Activated CD4-positive, alpha-beta T cell treated with anti-CD3 and anti-CD28 coated beads for 36 hours (primary cell): ENCODE results near the gene PRXL2C. TPM values are rescaled to one million over a fixed set of nuclear protein-coding genes. Genes with fewer than 3 reads are reported as not detected.

ENCODE experiments used
- ATAC-seq: fragments of 200-7000 bp; cut with Tn5 transposase; one replicate; pipeline ENCODE4 v1.10.0; 2021; ENCODE audit warnings: mild to moderate bottlenecking, moderate library complexity
- CTCF ChIA-PET: fragments of 350-600 bp; sonication (Branson Sonifier 250); formaldehyde crosslinking; loops from one replicate; lab custom pipeline; 2021; ENCODE audit warnings: antibody characterized with exemption; lab: Charles Lee
- POLR2A ChIA-PET: fragments of 350-600 bp; sonication (Branson Sonifier 250); formaldehyde crosslinking; loops from one replicate; lab custom pipeline; 2021; ENCODE audit warnings: antibody characterized with exemption, inconsistent platforms; lab: Charles Lee
- DNase-seq: peaks from one replicate; pipeline ENCODE4 v3.0.0-alpha.2; 2020
- H3K27ac Mint-ChIP-seq: one replicate; pipeline ENCODE4 v1.8.0; 2021; ENCODE audit warnings: mixed read lengths
- H3K27me3 Mint-ChIP-seq: one replicate; pipeline ENCODE4 v1.8.0; 2021; ENCODE audit warnings: mixed read lengths
- H3K36me3 Mint-ChIP-seq: one replicate; pipeline ENCODE4 v1.8.0; 2021; ENCODE audit warnings: low read depth, mixed read lengths
- H3K4me1 Mint-ChIP-seq: one replicate; pipeline ENCODE4 v1.8.0; 2021; ENCODE audit warnings: mixed read lengths
- H3K4me3 Mint-ChIP-seq: one replicate; pipeline ENCODE4 v1.8.0; 2021; ENCODE audit warnings: mild to moderate bottlenecking, moderate library complexity, mixed read lengths
- H3K9me3 Mint-ChIP-seq: one replicate; pipeline ENCODE4 v1.8.0; 2021; ENCODE audit warnings: low read depth, mixed read lengths
- intact Hi-C, 2 experiments: fragments of 100-400 bp; cut with DNase I in 1 of 2; cut with micrococcal nuclease in 1 of 2; formaldehyde crosslinking; loops; one replicate each; pipeline versions ENCODE4 v1.14.2 to v1.15.1; 2022 to 2024; cut with DNase I, micrococcal nuclease
- total RNA-seq, 2 experiments: library from RNA; stranded (reverse); gene quantifications; one replicate each; pipeline ENCODE4 v1.2.3, GENCODE V29; 2021

The PRXL2C gene
- total RNA-seq, 2 experiments from 2014 or later = 5.5 to 7.5 TPM

- ChIA-PET CTCF (interaction anchor here (1.1 kb wide), 1 partner anchor 15 kb away, joined by 3 read pairs; no protein-coding TSS in a partner anchor), POLR2A (no interaction called here)
- H3K27ac Mint-ChIP-seq = no peak overlapping the region
- peaks cover 47% of the 10 kb centered on the region for H3K27me3 Mint-ChIP-seq
- H3K4me1 Mint-ChIP-seq = no peaks in the 10 kb centered on the region
- no peaks in the 10 kb centered on the region for H3K9me3 Mint-ChIP-seq
- DNase-seq (no peak), ATAC-seq (no peak)
- H3K4me3 Mint-ChIP-seq = no peak overlapping the region
- intact Hi-C loops = no loop called here
- H3K36me3 Mint-ChIP-seq = no peaks in the 10 kb centered on the region
These were observed 43.8 kb downstream of the PRXL2C start for GRCh38 chr9:96611302-96611701.

GRCh38 chr9:96609732-96610131 lies 45.4 kb downstream of the PRXL2C start:
- POLR2A ChIA-PET = no interaction called here
- CTCF ChIA-PET = no interaction called here
- H3K4me3 Mint-ChIP-seq = no peak overlapping the region
- no peak for ATAC-seq
- H3K36me3 Mint-ChIP-seq = no peaks in the 10 kb centered on the region
- H3K27me3 Mint-ChIP-seq = peaks cover 43% of the 10 kb centered on the region
- H3K4me1 Mint-ChIP-seq = no peaks in the 10 kb centered on the region
- intact Hi-C loops = no loop called here
- no peaks in the 10 kb centered on the region for H3K9me3 Mint-ChIP-seq
- DNase-seq = no peak
- H3K27ac Mint-ChIP-seq = no peak overlapping the region

GRCh38 chr9:96607971-96608370 lies 47.1 kb downstream of the PRXL2C start:
- ChIA-PET CTCF (interaction anchor here (0.5 to 1.0 kb wide), 3 partner anchors 40 to 183 kb away, joined by 3 to 5 read pairs (median 3); no protein-coding TSS in a partner anchor), POLR2A (no interaction called here)
- H3K27ac Mint-ChIP-seq = no peak overlapping the region
- H3K9me3 Mint-ChIP-seq = no peaks in the 10 kb centered on the region
- no peak for ATAC-seq
- no peaks in the 10 kb centered on the region for H3K36me3 Mint-ChIP-seq
- no peak overlapping the region for H3K4me3 Mint-ChIP-seq
- no peak for DNase-seq
- intact Hi-C loops = no loop called here
- peaks cover 36% of the 10 kb centered on the region for H3K27me3 Mint-ChIP-seq
- H3K4me1 Mint-ChIP-seq = no peaks in the 10 kb centered on the region

GRCh38 chr9:96605328-96605727 lies 49.8 kb downstream of the PRXL2C start:
- no peak for ATAC-seq
- Mint-ChIP-seq H3K36me3 (no peaks in the 10 kb centered on the region), H3K9me3 (no peaks in the 10 kb centered on the region), H3K27ac (no peak overlapping the region), H3K4me1 (no peaks in the 10 kb centered on the region), H3K27me3 (peaks cover 18% of the 10 kb centered on the region), H3K4me3 (no peak overlapping the region)
- DNase-seq = no peak
- POLR2A ChIA-PET = no interaction called here
- CTCF ChIA-PET = no interaction called here
- intact Hi-C loops = no loop called here

GRCh38 chr9:96604004-96604319 lies 51.2 kb downstream of the PRXL2C start:
- Mint-ChIP-seq H3K4me1 (no peaks in the 10 kb centered on the region), H3K9me3 (no peaks in the 10 kb centered on the region), H3K27ac (no peak overlapping the region), H3K27me3 (peaks cover 12% of the 10 kb centered on the region), H3K36me3 (no peaks in the 10 kb centered on the region), H3K4me3 (no peak overlapping the region)
- intact Hi-C loops = no loop called here
- ATAC-seq (no peak), DNase-seq (no peak)
- ChIA-PET POLR2A (no interaction called here), CTCF (no interaction called here)

GRCh38 chr9:96603305-96604003 lies 51.7 kb downstream of the PRXL2C start:
- ATAC-seq = no peak
- no peak for DNase-seq
- H3K4me3 Mint-ChIP-seq = no peak overlapping the region
- no peaks in the 10 kb centered on the region for H3K4me1 Mint-ChIP-seq
- no peak overlapping the region for H3K27ac Mint-ChIP-seq
- H3K9me3 Mint-ChIP-seq = no peaks in the 10 kb centered on the region
- ChIA-PET POLR2A (no interaction called here), CTCF (no interaction called here)
- H3K36me3 Mint-ChIP-seq = no peaks in the 10 kb centered on the region
- peaks cover 10% of the 10 kb centered on the region for H3K27me3 Mint-ChIP-seq
- intact Hi-C loops = no loop called here

GRCh38 chr9:96599298-96599697 lies 55.8 kb downstream of the PRXL2C start:
- CTCF ChIA-PET = no interaction called here
- ATAC-seq (no peak), DNase-seq (no peak)
- Mint-ChIP-seq H3K9me3 (no peaks in the 10 kb centered on the region), H3K36me3 (no peaks in the 10 kb centered on the region), H3K4me1 (no peaks in the 10 kb centered on the region), H3K27ac (no peak overlapping the region), H3K4me3 (no peak overlapping the region), H3K27me3 (no peaks in the 10 kb centered on the region)
- POLR2A ChIA-PET = no interaction called here
- intact Hi-C loops = no loop called here

- Mint-ChIP-seq H3K4me1 (no peaks in the 10 kb centered on the region), H3K4me3 (no peak overlapping the region), H3K9me3 (no peaks in the 10 kb centered on the region), H3K27ac (no peak overlapping the region), H3K27me3 (peaks cover 3% of the 10 kb centered on the region), H3K36me3 (no peaks in the 10 kb centered on the region)
- DNase-seq = no peak
- intact Hi-C loops = no loop called here
- ATAC-seq = no peak
- ChIA-PET CTCF (interaction anchor here (0.6 to 1.1 kb wide), 4 partner anchors 14 to 167 kb away, joined by 3 to 4 read pairs (median 3); no protein-coding TSS in a partner anchor), POLR2A (no interaction called here)
These were observed 58.5 kb downstream of the PRXL2C start for GRCh38 chr9:96596601-96597111.

Other genes starting within 250 kb of the PRXL2C start
- gene ZNF367, start 236.9 kb downstream of the PRXL2C start, total RNA-seq = 10 to 100 TPM; 22.0 to 24.2 TPM
- 1 to 10 TPM; 5.8 to 7.3 TPM for gene HABP4, start 205.1 kb downstream of the PRXL2C start, total RNA-seq
- 1 to 10 TPM; 1.1 to 1.5 TPM for gene CDC14B, start 35.5 kb downstream of the PRXL2C start, total RNA-seq
- 10 to 100 TPM in 1 of 2 experiments, 1 to 10 TPM in 1; 9.4 to 10.3 TPM for gene ZNF510, start 122.8 kb upstream of the PRXL2C start, total RNA-seq
- 1 to 10 TPM; 3.8 to 4.8 TPM for gene ZNF782, start 199.2 kb upstream of the PRXL2C start, total RNA-seq